IMR-90 (cell line): Measurements from ENCODE around the gene URB1. TPM values are rescaled to one million over a fixed set of nuclear protein-coding genes. Genes with fewer than 3 reads are reported as not detected.

ENCODE experiments used
- ATAC-seq: fragments of 200-7000 bp; cut with Tn5 transposase; 2 replicates; pipeline ENCODE4 v1.9.1; 2020; ENCODE audit warnings: low read depth, mild to moderate bottlenecking, moderate library complexity
- BruUV-seq: library from RNA; stranded (reverse); fragments of 400-500 nt; replicated peaks from 2 replicates; lab custom pipeline; 2021; lab: Mats Ljungman, UMichigan
- CTCF ChIA-PET: fragments of 300-600 bp; formaldehyde crosslinking; extraction: SDS; loops from one replicate; lab custom pipeline; 2021; ENCODE audit warnings: antibody characterized with exemption; lab: Yijun Ruan, JAX
- POLR2A ChIA-PET: fragments of 300-600 bp; sonication (Branson Sonifier 250); formaldehyde crosslinking; loops from one replicate; lab custom pipeline; 2022; ENCODE audit warnings: antibody characterized with exemption; ENCODE audit not compliant: unreplicated experiment; lab: Charles Lee
- DNase-seq: peaks from one replicate; pipeline ENCODE4 v3.0.0; 2013
- H2AFZ ChIP-seq: replicated peaks from 2 replicates; pipeline ENCODE3; 2013; ENCODE audit warnings: low read length, mild to moderate bottlenecking; ENCODE audit not compliant: poor library complexity
- H2AK5ac ChIP-seq: 2 replicates; pipeline ENCODE4 v1.6.1; 2013; ENCODE audit warnings: low read depth, low read length, inconsistent platforms
- H2AK9ac ChIP-seq: replicated peaks from 2 replicates; pipeline ENCODE3; 2013; ENCODE audit warnings: mild to moderate bottlenecking, low read depth, low read length, moderate library complexity; ENCODE audit not compliant: poor library complexity
- H2BK120ac ChIP-seq: 2 replicates; pipeline ENCODE4 v1.6.1; 2013; ENCODE audit warnings: low read depth, low read length, inconsistent platforms
- H2BK15ac ChIP-seq: 3 replicates; pipeline ENCODE4 v1.6.1; 2013; ENCODE audit warnings: low read depth, low read length, inconsistent platforms
- H2BK20ac ChIP-seq: 2 replicates; pipeline ENCODE4 v1.6.1; 2013; ENCODE audit warnings: low read depth, mild to moderate bottlenecking, inconsistent platforms, low read length, moderate library complexity
- H2BK5ac ChIP-seq: 2 replicates; pipeline ENCODE4 v1.6.1; 2013; ENCODE audit warnings: mild to moderate bottlenecking, low read depth, low read length, inconsistent platforms; ENCODE audit not compliant: poor library complexity, severe bottlenecking
- H3K14ac ChIP-seq: replicated peaks from 2 replicates; pipeline ENCODE4 v1.6.1; 2013; ENCODE audit warnings: low read depth, low read length, inconsistent platforms
- H3K18ac ChIP-seq: 2 replicates; pipeline ENCODE4 v1.6.1; 2013; ENCODE audit warnings: low read depth, low read length, control low read depth
- H3K23ac ChIP-seq: 2 replicates; pipeline ENCODE4 v1.6.1; 2013; ENCODE audit warnings: low read depth, low read length, inconsistent platforms
- H3K27ac ChIP-seq: 2 replicates; pipeline ENCODE4 v1.5.1; 2013; ENCODE audit warnings: mild to moderate bottlenecking, control low read depth, low read length; ENCODE audit not compliant: insufficient read depth
- H3K27me3 ChIP-seq: 2 replicates; pipeline ENCODE4 v1.6.1; 2013; ENCODE audit warnings: low read length; ENCODE audit not compliant: control insufficient read depth, insufficient read depth
- H3K36me3 ChIP-seq: 2 replicates; pipeline ENCODE4 v1.6.1; 2013; ENCODE audit warnings: low read length, mixed read lengths; ENCODE audit not compliant: control insufficient read depth, insufficient read depth
- H3K4ac ChIP-seq: 2 replicates; pipeline ENCODE4 v1.6.1; 2013; ENCODE audit warnings: low read depth, low read length, inconsistent platforms
- H3K4me1 ChIP-seq: 2 replicates; pipeline ENCODE4 v1.6.1; 2013; ENCODE audit warnings: low read length, mixed read lengths; ENCODE audit not compliant: control insufficient read depth, insufficient read depth
- H3K4me2 ChIP-seq: 2 replicates; pipeline ENCODE4 v1.6.1; 2013; ENCODE audit warnings: low read depth, mild to moderate bottlenecking, control low read depth, low read length, moderate library complexity
- H3K4me3 ChIP-seq: 2 replicates; pipeline ENCODE4 v1.5.1; 2013; ENCODE audit warnings: low read depth, mild to moderate bottlenecking, control low read depth, low read length, moderate library complexity; ENCODE audit not compliant: insufficient read depth
- H3K56ac ChIP-seq: 2 replicates; pipeline ENCODE4 v1.6.1; 2013; ENCODE audit warnings: low read length, inconsistent platforms; ENCODE audit not compliant: insufficient read depth; ENCODE audit errors: extremely low read depth
- H3K79me1 ChIP-seq, 2 experiments: 2 replicates each; pipeline ENCODE4 v1.6.1; 2013; ENCODE audit warnings: low read length in 2 of 2, inconsistent platforms in 1 of 2, low read depth in 1 of 2
- H3K9ac ChIP-seq: 2 replicates; pipeline ENCODE4 v1.6.1; 2013; ENCODE audit warnings: low read depth, low read length, control low read depth
- H3K9me1 ChIP-seq: 2 replicates; pipeline ENCODE4 v1.6.1; 2013; ENCODE audit warnings: low read length, inconsistent platforms; ENCODE audit not compliant: insufficient read depth
- H3K9me3 ChIP-seq: 2 replicates; pipeline ENCODE4 v1.6.1; 2013; ENCODE audit warnings: low read length; ENCODE audit not compliant: control insufficient read depth, insufficient read depth
- H4K20me1 ChIP-seq: 2 replicates; pipeline ENCODE4 v1.6.1; 2013; ENCODE audit warnings: low read length, inconsistent platforms; ENCODE audit not compliant: insufficient read depth
- H4K5ac ChIP-seq: 2 replicates; pipeline ENCODE4 v1.6.1; 2013; ENCODE audit warnings: mild to moderate bottlenecking, low read depth, low read length, control low read depth
- H4K8ac ChIP-seq, 2 experiments: 2 replicates each; pipeline ENCODE4 v1.6.1; 2013; ENCODE audit warnings: low read depth in 2 of 2, low read length in 2 of 2, control low read depth in 1 of 2, inconsistent platforms in 1 of 2
- H4K91ac ChIP-seq: 2 replicates; pipeline ENCODE4 v1.6.1; 2013; ENCODE audit warnings: low read depth, low read length, inconsistent platforms; ENCODE audit not compliant: insufficient read depth
- BHLHE40 ChIP-seq: fragments of 150-350 bp; IDR thresholded peaks from 2 replicates; pipeline ENCODE4 v1.6.1; 2016; ENCODE audit warnings: mild to moderate bottlenecking, low read depth, low read length
- WGBS, 2 experiments: methylation state at CpG; one replicate each; pipeline versions ENCODE4 v1.1.5 to v1.1.7; 2013; ENCODE audit warnings: missing lambda C conversion rate in 2 of 2; ENCODE audit not compliant: insufficient read length in 1 of 2; ENCODE audit errors: extremely low coverage in 2 of 2; 5-methylcytosine and 5-hydroxymethylcytosine counted together
- dilution Hi-C: fragments of 300-500 bp; cut with HindIII; formaldehyde crosslinking; loops from one replicate; pipeline ENCODE4 v1.14.3; 2018; ENCODE audit warnings: low sequenced_read_pairs; ENCODE audit not compliant: unreplicated experiment
- in situ Hi-C: fragments of 300-500 bp; cut with MboI; formaldehyde crosslinking; loops from 3 replicates; pipeline ENCODE4 v1.14.3; 2019; ENCODE audit warnings: low sequenced_read_pairs, inconsistent platforms, mixed read lengths
- intact Hi-C: fragments of 100-400 bp; cut with micrococcal nuclease; formaldehyde crosslinking; loops from 2 replicates; pipeline ENCODE4 v1.10.0; 2022
- polyA plus RNA-seq, 3 experiments: library from polyadenylated mRNA; depleted of rRNA; stranded (reverse); fragments of >200 nt; gene quantifications; 2 replicates each; pipeline ENCODE4 v1.2.3, GENCODE V29; 2012; ENCODE audit warnings: low replicate concordance in 1 of 3
- total RNA-seq: library from RNA; depleted of rRNA; stranded (reverse); fragments of >200 nt; gene quantifications from 2 replicates; pipeline ENCODE4 v1.2.3, GENCODE V29; 2012

Gene URB1
- total and polyA plus RNA-seq, 2 of the 4 experiments (the other 2 are of a cell fraction), result 9.2 to 12.7 TPM

DNA sequence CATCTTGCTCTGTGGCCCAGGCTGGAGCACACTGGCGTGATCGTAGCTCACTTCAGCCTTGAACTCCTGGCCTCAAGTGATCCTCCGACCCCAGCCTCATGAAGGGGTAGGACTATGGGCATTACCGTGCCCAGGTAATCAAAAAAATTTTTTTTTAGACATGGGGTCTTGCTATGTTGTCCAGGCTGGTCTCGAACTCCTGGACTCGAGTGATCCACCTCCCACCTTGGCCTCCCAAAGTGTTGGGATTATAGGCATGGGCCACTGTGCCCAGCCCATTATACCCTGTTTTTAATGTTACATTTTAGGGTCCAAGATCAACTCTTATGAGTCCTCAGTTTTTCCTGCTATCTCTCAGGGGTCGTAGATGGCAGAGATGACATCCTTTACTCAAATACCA is 87.8 kb downstream of the URB1 start:
- H3K4ac ChIP-seq, result no peak overlapping the region
- H2AK9ac ChIP-seq, result no peak overlapping the region
- intact Hi-C loops, result no loop called here
- H3K4me1 ChIP-seq, result peaks cover 2% of the 10 kb centered on the region; the same call in 1 of the 2 replicates
- WGBS, 2 experiments, result 83% methylated on average over 1 of the region's 7 CpGs; no CpG with 5 or more reads in 1 of the 2 experiments
- ChIA-PET POLR2A (no interaction called here), CTCF (no interaction called here)
- no peak for DNase-seq
- H4K5ac ChIP-seq, result no peak overlapping the region
- no peaks in the 10 kb centered on the region for H4K20me1 ChIP-seq
- no peak overlapping the region for H3K4me2 ChIP-seq
- no peak overlapping the region for H3K4me3 ChIP-seq
- TF ChIP-seq BHLHE40, result no peak
- H3K23ac ChIP-seq, result no peak overlapping the region
- no peak overlapping the region for H3K56ac ChIP-seq
- H3K14ac ChIP-seq, result no peak overlapping the region
- no peak overlapping the region for H2BK15ac ChIP-seq
- 0 out of 4 replicates have a peak, but pooled peaks cover 0 to 4% of the 10 kb centered on the region in 2 experiments for H3K79me1 ChIP-seq
- no peak overlapping the region for H2AK5ac ChIP-seq
- dilution Hi-C loops, result no loop called here
- no peak overlapping the region for H2BK120ac ChIP-seq
- peaks cover 9% of the 10 kb centered on the region for H3K9me1 ChIP-seq
- H3K9me3 ChIP-seq, result no peaks in the 10 kb centered on the region
- peaks cover 11% of the 10 kb centered on the region for H3K36me3 ChIP-seq
- H2BK5ac ChIP-seq, result no peak overlapping the region
- no peak overlapping the region for H3K9ac ChIP-seq
- no peak overlapping the region for H2AFZ ChIP-seq
- H3K27me3 ChIP-seq, result no peaks in the 10 kb centered on the region
- H3K18ac ChIP-seq, result no peak overlapping the region
- no TSS peak for BruUV-seq
- ATAC-seq, result no peak
- H4K91ac ChIP-seq, result no peak overlapping the region
- H2BK20ac ChIP-seq, result no peak overlapping the region
- in situ Hi-C loops, result no loop called here
- H4K8ac ChIP-seq, result no peak overlapping the region
- H3K27ac ChIP-seq, result no peak overlapping the region
